GM21360 (cell line): ENCODE measurements around the gene PBX1.

Source experiments
- ATAC-seq: cut with Tn5 transposase; IDR thresholded peaks from one replicate; pipeline ENCODE4 v1.9.1; 2021; ENCODE audit warnings: mild to moderate bottlenecking, moderate library complexity; ENCODE audit not compliant: unreplicated experiment

The PBX1 gene

GRCh38 chr1:164745736-164746135, 186.8 kb downstream of the PBX1 start:
- no peak for ATAC-seq

GRCh38 chr1:164746632-164747031, 187.6 kb downstream of the PBX1 start:
- no peak for ATAC-seq

- ATAC-seq, result no peak
Measured at GRCh38 chr1:164748253-164748899, 189.4 kb downstream of the PBX1 start.

- ATAC-seq, result no peak
Measured at GRCh38 chr1:164753521-164754077, 194.6 kb downstream of the PBX1 start.

GRCh38 chr1:164754088-164754600, 195.2 kb downstream of the PBX1 start:
- ATAC-seq, result no peak

- no peak for ATAC-seq
Measured at GRCh38 chr1:164755690-164756089, 196.7 kb downstream of the PBX1 start.

GRCh38 chr1:164756741-164757140, 197.8 kb downstream of the PBX1 start:
- no peak for ATAC-seq

GRCh38 chr1:164757625-164758024, 198.6 kb downstream of the PBX1 start:
- ATAC-seq, result no peak

GRCh38 chr1:164759144-164759920, 200.3 kb downstream of the PBX1 start:
- ATAC-seq, result no peak

GRCh38 chr1:164759979-164760469, 201.0 kb downstream of the PBX1 start:
- ATAC-seq, result no peak

GRCh38 chr1:164760569-164760968, 201.6 kb downstream of the PBX1 start:
- no peak for ATAC-seq

GRCh38 chr1:164761009-164761408, 202.0 kb downstream of the PBX1 start:
- ATAC-seq, result no peak

GRCh38 chr1:164763098-164763497, 204.1 kb downstream of the PBX1 start:
- no peak for ATAC-seq

- no peak for ATAC-seq
Measured at GRCh38 chr1:164764333-164764732, 205.3 kb downstream of the PBX1 start.

- ATAC-seq, result no peak
Measured at GRCh38 chr1:164765557-164765956, 206.6 kb downstream of the PBX1 start.

- ATAC-seq, result no peak
Measured at GRCh38 chr1:164765992-164766720, 207.2 kb downstream of the PBX1 start.

- ATAC-seq, result no peak
Measured at GRCh38 chr1:164767752-164768402, 208.9 kb downstream of the PBX1 start.

GRCh38 chr1:164768619-164769018, 209.6 kb downstream of the PBX1 start:
- no peak for ATAC-seq

- ATAC-seq, result no peak
Measured at GRCh38 chr1:164769486-164770130, 210.6 kb downstream of the PBX1 start.

- no peak for ATAC-seq
Measured at GRCh38 chr1:164770131-164770529, 211.1 kb downstream of the PBX1 start.
